Measurements from ENCODE around the gene TEDC1. TPM values are rescaled to one million over a fixed set of nuclear protein-coding genes. Genes with fewer than 3 reads are reported as not detected.

TEDC1 gene
- total and polyA plus RNA-seq, 2 donors from 2014 or later, result 6.9 to 13.2 TPM

Other genes starting within 250 kb of the TEDC1 start
- gene BTBD6, start 242.7 kb upstream of the TEDC1 start, total RNA-seq, result 38.9 TPM
- gene BTBD6, start 242.7 kb upstream of the TEDC1 start, polyA plus RNA-seq (ENCODE audit: insufficient read depth, low read depth, low replicate concordance), result 33.3 TPM
- gene BRF1, start 190.2 kb upstream of the TEDC1 start, total RNA-seq, result 34.1 TPM
- gene BRF1, start 190.2 kb upstream of the TEDC1 start, polyA plus RNA-seq (ENCODE audit: insufficient read depth, low read depth, low replicate concordance), result 19.3 TPM
- gene PACS2, start 176.5 kb upstream of the TEDC1 start, total RNA-seq, result 83.9 TPM
- gene PACS2, start 176.5 kb upstream of the TEDC1 start, polyA plus RNA-seq (ENCODE audit: insufficient read depth, low read depth, low replicate concordance), result 35.7 TPM
- 3.3 TPM for gene TEX22, start 92.7 kb upstream of the TEDC1 start, total RNA-seq
- 1.5 TPM for gene TEX22, start 92.7 kb upstream of the TEDC1 start, polyA plus RNA-seq (ENCODE audit: insufficient read depth, low read depth, low replicate concordance)
- 112 TPM for gene MTA1, start 71.4 kb upstream of the TEDC1 start, total RNA-seq
- gene MTA1, start 71.4 kb upstream of the TEDC1 start, polyA plus RNA-seq (ENCODE audit: insufficient read depth, low read depth, low replicate concordance), result 30.4 TPM
- gene CRIP2, start 16.4 kb upstream of the TEDC1 start, total RNA-seq, result 357 TPM
- gene CRIP2, start 16.4 kb upstream of the TEDC1 start, polyA plus RNA-seq (ENCODE audit: insufficient read depth, low read depth, low replicate concordance), result 338 TPM
- gene CRIP1, start 4.4 kb upstream of the TEDC1 start, total RNA-seq, result 381 TPM
- 272 TPM for gene CRIP1, start 4.4 kb upstream of the TEDC1 start, polyA plus RNA-seq (ENCODE audit: insufficient read depth, low read depth, low replicate concordance)
- gene TMEM121, start 35.3 kb downstream of the TEDC1 start, total RNA-seq, result 3.1 TPM
- 4.1 TPM for gene TMEM121, start 35.3 kb downstream of the TEDC1 start, polyA plus RNA-seq (ENCODE audit: insufficient read depth, low read depth, low replicate concordance)

Data from kidney (tissue), 2 donors.